Subcutaneous adipose tissue (tissue), 4 donors: ENCODE data around the gene PTPRN2. TPM values are rescaled to one million over a fixed set of nuclear protein-coding genes. Genes with fewer than 3 reads are reported as not detected.

Source experiments
- small RNA-seq: library from RNA; depleted of rRNA; stranded (forward); fragments of <200 nt; gene quantifications from one replicate; pipeline ENCODE3, GENCODE V24; 2016
- total RNA-seq, 4 donors: library from RNA; depleted of rRNA; stranded (reverse); fragments of >200 nt; gene quantifications; one replicate each; pipeline ENCODE4 v1.1.0, GENCODE V29; 2016
- TF ChIP-seq, protein P1 (sequence below): fragments of 450-650 bp; IDR thresholded peaks from one replicate; pipeline ENCODE4 v1.5.1; 2016; ENCODE audit warnings: low read depth, mild to moderate bottlenecking, control low read depth, antibody characterized with exemption, moderate library complexity

PTPRN2 gene
- total RNA-seq, 4 donors from 2014 or later: 2.0 to 4.6 (median 3.7) TPM

DNA sequence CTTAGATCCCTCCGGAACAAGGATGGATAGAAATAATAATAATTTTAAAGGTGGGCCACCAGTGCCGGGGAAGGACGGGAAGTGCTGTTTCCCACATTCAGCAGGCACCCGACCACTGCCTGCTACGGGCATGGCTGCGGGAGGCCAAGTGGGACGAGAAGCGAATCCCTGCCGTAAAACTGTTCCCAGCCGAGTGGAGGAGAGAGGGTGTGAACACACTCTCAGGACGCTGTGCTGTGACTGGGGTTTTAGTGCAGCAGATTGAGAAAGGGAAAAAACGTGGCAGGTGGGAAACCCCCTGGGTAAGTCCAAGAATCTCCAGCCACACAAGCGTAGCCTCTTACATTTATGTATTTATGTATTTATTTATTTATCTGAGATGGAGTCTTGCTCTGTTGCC is 1092.0 kb downstream of the PTPRN2 start:
- TF ChIP-seq, protein P1, sequence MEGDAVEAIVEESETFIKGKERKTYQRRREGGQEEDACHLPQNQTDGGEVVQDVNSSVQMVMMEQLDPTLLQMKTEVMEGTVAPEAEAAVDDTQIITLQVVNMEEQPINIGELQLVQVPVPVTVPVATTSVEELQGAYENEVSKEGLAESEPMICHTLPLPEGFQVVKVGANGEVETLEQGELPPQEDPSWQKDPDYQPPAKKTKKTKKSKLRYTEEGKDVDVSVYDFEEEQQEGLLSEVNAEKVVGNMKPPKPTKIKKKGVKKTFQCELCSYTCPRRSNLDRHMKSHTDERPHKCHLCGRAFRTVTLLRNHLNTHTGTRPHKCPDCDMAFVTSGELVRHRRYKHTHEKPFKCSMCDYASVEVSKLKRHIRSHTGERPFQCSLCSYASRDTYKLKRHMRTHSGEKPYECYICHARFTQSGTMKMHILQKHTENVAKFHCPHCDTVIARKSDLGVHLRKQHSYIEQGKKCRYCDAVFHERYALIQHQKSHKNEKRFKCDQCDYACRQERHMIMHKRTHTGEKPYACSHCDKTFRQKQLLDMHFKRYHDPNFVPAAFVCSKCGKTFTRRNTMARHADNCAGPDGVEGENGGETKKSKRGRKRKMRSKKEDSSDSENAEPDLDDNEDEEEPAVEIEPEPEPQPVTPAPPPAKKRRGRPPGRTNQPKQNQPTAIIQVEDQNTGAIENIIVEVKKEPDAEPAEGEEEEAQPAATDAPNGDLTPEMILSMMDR: no peak

DNA sequence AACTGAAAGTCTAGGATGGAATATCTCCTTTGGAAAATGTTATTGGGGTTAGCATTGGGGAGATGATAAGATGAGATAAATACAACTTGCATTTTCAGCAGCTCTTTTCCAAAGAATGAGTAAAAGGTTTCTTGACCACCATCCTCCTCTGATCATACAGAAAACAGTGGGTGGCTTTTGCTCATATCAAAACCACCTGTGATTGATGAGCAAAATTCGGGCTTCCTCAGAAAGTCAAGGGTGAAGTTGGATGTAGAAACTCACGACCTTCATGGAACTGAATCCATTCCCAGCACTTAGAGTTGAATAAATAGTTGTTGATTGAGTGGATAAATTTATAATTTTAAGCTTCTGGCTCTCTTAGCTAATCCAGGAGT is 1092.5 kb downstream of the PTPRN2 start:
- TF ChIP-seq, protein P1: no peak

DNA sequence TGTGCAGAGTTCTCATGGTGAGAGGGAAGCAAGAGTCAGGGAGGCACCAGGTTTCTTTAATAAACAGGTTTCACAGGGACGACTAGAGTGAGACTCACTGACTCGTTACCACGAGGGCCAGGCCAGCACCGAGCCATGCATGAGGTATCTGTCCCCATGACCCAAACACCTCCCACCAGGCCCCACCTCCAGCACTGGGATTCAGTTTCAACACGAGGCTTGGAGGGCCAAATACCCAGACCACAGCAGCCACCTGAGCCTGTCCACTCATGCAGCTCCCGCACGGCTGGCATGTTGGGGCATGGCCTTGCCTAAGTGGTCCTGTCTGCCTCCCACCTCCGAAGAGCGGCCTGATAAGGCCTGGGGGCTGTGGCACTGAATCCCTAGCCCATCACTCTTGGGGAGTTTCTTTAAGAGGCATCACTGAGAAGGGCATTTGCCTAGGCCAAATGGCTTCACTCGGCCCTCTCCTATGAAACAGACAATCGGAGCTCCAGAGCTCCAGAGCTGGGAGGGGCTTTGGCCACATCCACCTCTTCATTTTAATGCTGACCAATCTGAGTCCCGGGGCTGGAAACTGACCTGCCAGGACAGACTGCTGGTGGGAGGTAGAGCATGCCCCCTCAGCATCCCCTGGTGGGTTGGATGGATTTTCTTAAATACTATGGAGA is 1093.0 kb downstream of the PTPRN2 start:
- TF ChIP-seq, protein P1: no peak

DNA sequence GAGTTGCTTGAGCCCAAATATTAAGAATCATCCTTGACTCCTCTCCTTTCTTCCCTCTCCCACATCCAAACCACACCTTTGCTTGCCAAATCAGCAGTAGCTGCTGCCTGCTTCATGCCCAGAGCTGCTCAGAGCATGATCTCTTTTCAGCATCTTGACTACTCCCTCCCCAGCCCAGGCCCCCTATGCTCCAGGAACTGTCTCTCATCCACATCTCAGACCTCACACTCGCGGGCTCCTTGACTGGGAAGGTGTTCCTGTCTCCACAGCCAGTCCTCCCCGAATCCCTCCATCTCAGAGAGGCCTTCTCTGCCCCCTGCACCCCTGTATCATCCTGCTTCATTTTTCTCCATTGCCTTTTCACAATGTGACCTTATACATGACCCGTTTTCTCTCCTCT is 1093.8 kb downstream of the PTPRN2 start:
- TF ChIP-seq, protein P1: no peak

DNA sequence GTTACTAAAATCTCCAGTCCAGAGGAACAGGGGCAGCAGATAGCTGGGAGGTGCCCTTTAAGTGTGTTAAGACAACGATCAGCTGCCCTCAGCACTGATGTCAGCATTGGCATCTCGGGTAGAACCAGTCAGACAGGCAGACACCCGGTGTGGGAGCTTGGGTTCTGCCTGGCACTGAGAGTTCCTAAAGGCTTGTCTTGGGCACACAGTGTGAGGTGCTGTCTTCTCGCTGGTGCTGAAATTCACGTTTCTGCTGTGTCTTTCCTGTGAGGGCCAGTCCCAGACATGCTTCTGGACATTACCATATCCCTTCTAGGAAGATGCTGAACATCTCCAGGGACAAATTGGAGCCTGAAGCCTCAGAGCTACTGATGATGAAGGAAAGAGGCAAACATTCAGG is 1094.6 kb downstream of the PTPRN2 start:
- TF ChIP-seq, protein P1: no peak

DNA sequence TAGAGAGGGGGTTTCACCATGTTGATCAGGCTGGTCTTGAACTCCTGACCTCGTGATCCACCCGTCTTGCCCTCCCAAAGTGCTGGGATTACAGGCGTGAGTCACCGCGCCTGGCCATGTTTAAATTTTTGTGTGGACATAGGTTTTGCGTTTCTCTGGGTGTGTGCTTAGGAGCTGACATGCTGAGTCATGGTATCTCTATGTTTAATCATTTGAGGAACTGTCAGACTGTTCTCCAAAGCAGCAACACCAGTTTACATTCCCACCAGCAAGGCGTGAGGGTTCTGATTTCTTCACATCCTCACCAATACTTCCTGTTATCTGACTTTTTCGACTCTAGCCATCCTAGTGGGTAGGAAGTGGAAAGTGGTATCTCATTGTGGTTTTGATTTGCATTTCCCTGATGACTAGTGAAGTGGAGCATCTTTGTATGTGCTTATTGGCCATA is 1097.1 kb downstream of the PTPRN2 start:
- TF ChIP-seq, protein P1: no peak

Small RNA genes lying within 50 kb of the gene (small RNA-seq; reads per million reads assigned to genes)
- not detected for gene MIR153-2
- gene MIR5707: not detected
- not detected for gene MIR595
- gene THAP5P1: not detected

Other genes with a start within 250 kb of the PTPRN2 start
- gene NCAPG2, start 117.0 kb upstream of the PTPRN2 start, total RNA-seq: 10 to 100 TPM in 3 of 4 donors, 1 to 10 TPM in 1; 8.2 to 13.4 (median 11.3) TPM
- 100 to 1,000 TPM in 2 of 4 donors, 10 to 100 TPM in 2; 86.2 to 124 (median 106) TPM for gene ESYT2, start 241.7 kb upstream of the PTPRN2 start, total RNA-seq